Activated CD4-positive, alpha-beta T cell treated with anti-CD3 and anti-CD28 coated beads, Interleukin-2, amount 10 ng/mL, durations not matched to agents 7 days and 5 days (primary cell): ENCODE measurements around the gene IFIT3. TPM values are rescaled to one million over a fixed set of nuclear protein-coding genes. Genes with fewer than 3 reads are reported as not detected.
"Not testable (repeated sequence)": the region's sequence is repeated elsewhere in the genome, so short reads cannot be mapped to it uniquely, and the experiment has no call there.

ENCODE experiments used
- CTCF ChIA-PET: fragments of 350-600 bp; sonication (Branson Sonifier 250); formaldehyde crosslinking; loops from one replicate; lab custom pipeline; 2021; ENCODE audit warnings: antibody characterized with exemption; lab: Charles Lee
- POLR2A ChIA-PET: fragments of 350-600 bp; sonication (Branson Sonifier 250); formaldehyde crosslinking; loops from one replicate; lab custom pipeline; 2021; ENCODE audit warnings: antibody characterized with exemption; lab: Charles Lee
- DNase-seq: peaks from one replicate; pipeline ENCODE4 v3.0.0-alpha.2; 2020
- H3K27ac Mint-ChIP-seq: one replicate; pipeline ENCODE4 v1.8.0; 2021; ENCODE audit warnings: mild to moderate bottlenecking, moderate library complexity, mixed read lengths
- H3K27me3 Mint-ChIP-seq: one replicate; pipeline ENCODE4 v1.8.0; 2021; ENCODE audit warnings: mixed read lengths
- H3K36me3 Mint-ChIP-seq: one replicate; pipeline ENCODE4 v1.8.0; 2021; ENCODE audit warnings: low read depth, mixed read lengths
- H3K4me1 Mint-ChIP-seq: one replicate; pipeline ENCODE4 v1.8.0; 2021; ENCODE audit warnings: mixed read lengths
- H3K4me3 Mint-ChIP-seq: one replicate; pipeline ENCODE4 v1.8.0; 2021; ENCODE audit warnings: mild to moderate bottlenecking, moderate library complexity, mixed read lengths
- H3K9me3 Mint-ChIP-seq: one replicate; pipeline ENCODE4 v1.8.0; 2021; ENCODE audit warnings: mixed read lengths
- total RNA-seq, 2 experiments: library from RNA; stranded (reverse); gene quantifications; one replicate each; pipeline ENCODE4 v1.2.3, GENCODE V29; 2021

IFIT3 gene
- total RNA-seq, 2 experiments from 2014 or later: 51.1 to 55.4 TPM

- Mint-ChIP-seq H3K4me1 (peaks cover 42% of the 10 kb centered on the region), H3K9me3 (peaks cover 14% of the 10 kb centered on the region), H3K27me3 (peaks cover 10% of the 10 kb centered on the region), H3K36me3 (peaks cover 26% of the 10 kb centered on the region)
- CTCF ChIA-PET, POLR2A ChIA-PET, H3K4me3 Mint-ChIP-seq, DNase-seq, H3K27ac Mint-ChIP-seq: not testable (repeated sequence)
Observed at GRCh38 chr10:89325856-89326255, 1.9 kb upstream of the IFIT3 start.

GRCh38 chr10:89329151-89329550 is 1.4 kb downstream of the IFIT3 start:
- peak overlapping the region; percentile 82 for H3K4me3 Mint-ChIP-seq
- no peak overlapping the region for H3K27ac Mint-ChIP-seq
- H3K27me3 Mint-ChIP-seq: no peaks in the 10 kb centered on the region
- ChIA-PET CTCF (interaction anchor here (2.1 kb wide), 1 partner anchor 25 kb away, joined by 8 read pairs; no protein-coding TSS in a partner anchor), POLR2A (no interaction called here)
- peaks cover 41% of the 10 kb centered on the region for H3K36me3 Mint-ChIP-seq
- no peak for DNase-seq
- H3K4me1 Mint-ChIP-seq: peaks cover 72% of the 10 kb centered on the region
- H3K9me3 Mint-ChIP-seq: peaks cover 4% of the 10 kb centered on the region

GRCh38 chr10:89330014-89330413 is 2.2 kb downstream of the IFIT3 start:
- peak overlapping the region; percentile 73 for H3K27ac Mint-ChIP-seq
- H3K27me3 Mint-ChIP-seq, CTCF ChIA-PET, DNase-seq, H3K9me3 Mint-ChIP-seq: not testable (repeated sequence)
- POLR2A ChIA-PET: interaction anchor here (1.1 kb wide), 1 partner anchor 338 kb away, joined by 4 read pairs; no protein-coding TSS in a partner anchor
- peaks cover 44% of the 10 kb centered on the region for H3K36me3 Mint-ChIP-seq
- H3K4me3 Mint-ChIP-seq: peak overlapping the region; percentile 82
- H3K4me1 Mint-ChIP-seq: peaks cover 76% of the 10 kb centered on the region

- CTCF ChIA-PET: interaction anchor here (0.8 to 1.2 kb wide), 2 partner anchors 25 to 29 kb away, joined by 4 read pairs; no protein-coding TSS in a partner anchor
- POLR2A ChIA-PET: interaction anchor here (1.1 to 2.4 kb wide), 2 partner anchors 62 to 339 kb away, joined by 4 to 13 read pairs; partner anchors contain the start of gene IFIT1
- no peak for DNase-seq
- peaks cover 51% of the 10 kb centered on the region for H3K36me3 Mint-ChIP-seq
- peaks cover 83% of the 10 kb centered on the region for H3K4me1 Mint-ChIP-seq
- peak overlapping the region; percentile 82 for H3K4me3 Mint-ChIP-seq
- peak overlapping the region; percentile 76 for H3K27ac Mint-ChIP-seq
- H3K27me3 Mint-ChIP-seq: peaks cover 4% of the 10 kb centered on the region
- H3K9me3 Mint-ChIP-seq: peaks cover 2% of the 10 kb centered on the region
Observed at GRCh38 chr10:89330537-89331212, 2.9 kb downstream of the IFIT3 start.

GRCh38 chr10:89331487-89332122 is 3.8 kb downstream of the IFIT3 start:
- H3K4me1 Mint-ChIP-seq: peaks cover 87% of the 10 kb centered on the region
- not testable (repeated sequence) for H3K27me3 Mint-ChIP-seq

GRCh38 chr10:89332123-89332633 is 4.4 kb downstream of the IFIT3 start:
- peak overlapping the region; percentile 82 for H3K4me3 Mint-ChIP-seq
- H3K36me3 Mint-ChIP-seq: peaks cover 63% of the 10 kb centered on the region
- peak overlapping the region; percentile 92 for H3K27ac Mint-ChIP-seq
- no peaks in the 10 kb centered on the region for H3K9me3 Mint-ChIP-seq
- H3K4me1 Mint-ChIP-seq: peaks cover 89% of the 10 kb centered on the region
- peaks cover 6% of the 10 kb centered on the region for H3K27me3 Mint-ChIP-seq
- ChIA-PET POLR2A (interaction anchor here (0.6 to 2.4 kb wide), 5 partner anchors 24 to 60 kb away, joined by 3 to 13 read pairs (median 3); partner anchors contain the start of genes IFIT1 and IFIT2), CTCF (interaction anchor here (0.8 to 1.2 kb wide), 6 partner anchors 27 to 75 kb away, joined by 3 to 6 read pairs (median 3); partner anchors contain the start of gene IFIT1)
- peak; percentile 64 for DNase-seq

More at GRCh38 chr10:89331487-89332122, 3.8 kb downstream of the IFIT3 start:
- ChIA-PET CTCF (interaction anchor here (0.8 to 1.2 kb wide), 5 partner anchors 26 to 65 kb away, joined by 3 to 4 read pairs (median 3); partner anchors contain the start of gene IFIT1), POLR2A (interaction anchor here (0.6 to 2.4 kb wide), 4 partner anchors 23 to 61 kb away, joined by 3 to 13 read pairs (median 4); partner anchors contain the start of genes IFIT1 and IFIT2)
- peaks cover 59% of the 10 kb centered on the region for H3K36me3 Mint-ChIP-seq
- H3K9me3 Mint-ChIP-seq, DNase-seq: not testable (repeated sequence)
- H3K27ac Mint-ChIP-seq: peak overlapping the region; percentile 92
- H3K4me3 Mint-ChIP-seq: peak overlapping the region; percentile 82

- Mint-ChIP-seq H3K4me1 (peaks cover 77% of the 10 kb centered on the region), H3K27me3 (peaks cover 6% of the 10 kb centered on the region), H3K4me3 (no peak overlapping the region), H3K27ac (no peak overlapping the region), H3K36me3 (peaks cover 76% of the 10 kb centered on the region), H3K9me3 (no peaks in the 10 kb centered on the region)
- ChIA-PET CTCF (interaction anchor here (0.6 to 1.0 kb wide), 4 partner anchors 15 to 159 kb away, joined by 3 read pairs; no protein-coding TSS in a partner anchor), POLR2A (interaction anchor here (0.7 kb wide), 1 partner anchor 86 kb away, joined by 3 read pairs; no protein-coding TSS in a partner anchor)
- no peak for DNase-seq
Observed at GRCh38 chr10:89335226-89335625, 7.4 kb downstream of the IFIT3 start.

GRCh38 chr10:89336241-89336640 is 8.4 kb downstream of the IFIT3 start:
- H3K4me3 Mint-ChIP-seq: no peak overlapping the region
- no peak overlapping the region for H3K27ac Mint-ChIP-seq
- ChIA-PET CTCF (no interaction called here), POLR2A (no interaction called here)
- peaks cover 67% of the 10 kb centered on the region for H3K4me1 Mint-ChIP-seq
- H3K27me3 Mint-ChIP-seq: peaks cover 6% of the 10 kb centered on the region
- H3K9me3 Mint-ChIP-seq: no peaks in the 10 kb centered on the region
- no peak for DNase-seq
- H3K36me3 Mint-ChIP-seq: peaks cover 79% of the 10 kb centered on the region

- no peak overlapping the region for H3K27ac Mint-ChIP-seq
- peaks cover 82% of the 10 kb centered on the region for H3K36me3 Mint-ChIP-seq
- H3K27me3 Mint-ChIP-seq: peaks cover 6% of the 10 kb centered on the region
- no peaks in the 10 kb centered on the region for H3K9me3 Mint-ChIP-seq
- POLR2A ChIA-PET: no interaction called here
- peaks cover 56% of the 10 kb centered on the region for H3K4me1 Mint-ChIP-seq
- H3K4me3 Mint-ChIP-seq: no peak overlapping the region
- peak; percentile 30 for DNase-seq
- CTCF ChIA-PET: interaction anchor here (0.7 to 2.2 kb wide), 4 partner anchors 32 to 78 kb away, joined by 3 to 6 read pairs (median 3); no protein-coding TSS in a partner anchor
Observed at GRCh38 chr10:89337484-89337883, 9.7 kb downstream of the IFIT3 start.

GRCh38 chr10:89338713-89339112 is 10.9 kb downstream of the IFIT3 start:
- ChIA-PET POLR2A (no interaction called here), CTCF (interaction anchor here (2.2 kb wide), 1 partner anchor 31 kb away, joined by 6 read pairs; no protein-coding TSS in a partner anchor)
- Mint-ChIP-seq H3K4me3 (no peak overlapping the region), H3K9me3 (no peaks in the 10 kb centered on the region), H3K36me3 (peaks cover 77% of the 10 kb centered on the region), H3K4me1 (peaks cover 45% of the 10 kb centered on the region), H3K27ac (no peak overlapping the region), H3K27me3 (peaks cover 6% of the 10 kb centered on the region)
- DNase-seq: no peak

GRCh38 chr10:89339875-89340274 is 12.1 kb downstream of the IFIT3 start:
- Mint-ChIP-seq H3K27ac (no peak overlapping the region), H3K27me3 (peaks cover 6% of the 10 kb centered on the region), H3K4me1 (peaks cover 39% of the 10 kb centered on the region), H3K4me3 (no peak overlapping the region), H3K9me3 (no peaks in the 10 kb centered on the region), H3K36me3 (peaks cover 73% of the 10 kb centered on the region)
- ChIA-PET CTCF (interaction anchor here (2.2 kb wide), 1 partner anchor 30 kb away, joined by 6 read pairs; no protein-coding TSS in a partner anchor), POLR2A (no interaction called here)
- DNase-seq: no peak

GRCh38 chr10:89341649-89342048 is 13.9 kb downstream of the IFIT3 start:
- H3K27me3 Mint-ChIP-seq: peaks cover 6% of the 10 kb centered on the region
- POLR2A ChIA-PET: interaction anchor here (1.2 kb wide), 1 partner anchor 50 kb away, joined by 3 read pairs; the partner anchor contains the start of gene IFIT1

More at GRCh38 chr10:89341649-89342048, 13.9 kb downstream of the IFIT3 start:
- CTCF ChIA-PET: interaction anchor here (0.8 kb wide), 1 partner anchor 13 kb away, joined by 3 read pairs; no protein-coding TSS in a partner anchor
- Mint-ChIP-seq H3K9me3 (no peaks in the 10 kb centered on the region), H3K36me3 (peaks cover 56% of the 10 kb centered on the region), H3K4me1 (peaks cover 22% of the 10 kb centered on the region), H3K4me3 (no peak overlapping the region), H3K27ac (no peak overlapping the region)
- no peak for DNase-seq
